K562 (cell line): ENCODE data around the gene LCNL1. TPM values are rescaled to one million over a fixed set of nuclear protein-coding genes. Genes with fewer than 3 reads are reported as not detected.

Experiments used
- ATAC-seq: fragments of 200-7000 bp; cut with Tn5 transposase; 3 replicates; pipeline ENCODE4 v1.9.1; 2020; ENCODE audit warnings: moderate library complexity
- BruUV-seq: library from RNA; stranded (reverse); fragments of 400-500 nt; replicated peaks from 2 replicates; lab custom pipeline; 2021; lab: Mats Ljungman, UMichigan
- CTCF ChIA-PET: fragments of 300-600 bp; formaldehyde crosslinking; extraction: SDS; loops from one replicate; lab custom pipeline; 2021; ENCODE audit warnings: low intra/inter-chr PET ratio; lab: Yijun Ruan, JAX
- POLR2A ChIA-PET: fragments of 300-600, 350-650 bp; sonication (Branson Sonifier 250); formaldehyde crosslinking; extraction: SDS; loops from one replicate; lab custom pipeline; 2021; ENCODE audit warnings: antibody characterized with exemption, inconsistent platforms; lab: Yijun Ruan, JAX
- DNase-seq, 4 experiments: peaks; one replicate each; pipeline versions ENCODE4 v3.0.0 to v3.0.0-alpha.2; 2011 to 2018; ENCODE audit warnings: low spot score in 3 of 4, mixed read lengths in 3 of 4; ENCODE audit errors: extremely low read depth in 1 of 4
- FAIRE-seq: peaks from 2 replicates; lab custom pipeline; 2011; peaks lifted over from hg19 to GRCh38; lab: Jason Lieb, UNC
- H2AFZ ChIP-seq: 2 replicates; pipeline ENCODE4 v1.6.0; 2011; ENCODE audit warnings: low read depth, low read length, control low read depth, inconsistent platforms
- H3K27ac ChIP-seq: fragments of 200-600 bp; 3 replicates; pipeline ENCODE4 v1.8.0; 2011; ENCODE audit warnings: low read depth, mild to moderate bottlenecking, control low read depth, inconsistent platforms, low read length, moderate library complexity, mixed read lengths; ENCODE audit errors: extremely low read depth
- H3K27me3 ChIP-seq, 2 experiments: fragments of 300-600 bp in 1 of 2; 2 replicates in 1 of 2; 3 replicates in 1 of 2; pipeline versions ENCODE4 v1.6.0 to v1.8.0; 2011; ENCODE audit warnings: inconsistent platforms in 2 of 2, low read length in 2 of 2, mild to moderate bottlenecking in 1 of 2, mixed read lengths in 1 of 2, moderate library complexity in 1 of 2; ENCODE audit not compliant: control insufficient read depth in 2 of 2, insufficient read depth in 2 of 2
- H3K36me3 ChIP-seq: fragments of 300-600 bp; 3 replicates; pipeline ENCODE4 v1.8.0; 2011; ENCODE audit warnings: mild to moderate bottlenecking, low read length, inconsistent platforms; ENCODE audit not compliant: control insufficient read depth, insufficient read depth
- H3K4me1 ChIP-seq, 2 experiments: fragments of 200-600 bp in 1 of 2; replicated peaks in 1 of 2; 2 replicates in 1 of 2; 3 replicates in 1 of 2; pipeline versions ENCODE4 v1.5.1 to v1.8.0; 2011; ENCODE audit warnings: inconsistent platforms in 2 of 2, low read length in 2 of 2, mild to moderate bottlenecking in 1 of 2, mixed read lengths in 1 of 2, moderate library complexity in 1 of 2; ENCODE audit not compliant: control insufficient read depth in 2 of 2, insufficient read depth in 2 of 2
- H3K4me2 ChIP-seq: 2 replicates; pipeline ENCODE4 v1.6.1; 2011; ENCODE audit warnings: low read length, control low read depth, inconsistent platforms, mixed read lengths; ENCODE audit not compliant: insufficient read depth
- H3K4me3 ChIP-seq: fragments of 200-600 bp; sonication (generic), shearing (Covaris generic); 2 replicates; pipeline ENCODE4 v1.5.1; 2016; ENCODE audit warnings: control low read depth, inconsistent platforms
- H3K79me2 ChIP-seq: fragments of 200-600 bp; 3 replicates; pipeline ENCODE4 v1.8.0; 2011; ENCODE audit warnings: low read length, inconsistent platforms; ENCODE audit not compliant: control insufficient read depth, insufficient read depth
- H3K9ac ChIP-seq, 2 experiments: 2 replicates each; pipeline versions ENCODE4 v1.6.0 to v1.6.1; 2011; ENCODE audit warnings: low read depth in 2 of 2, low read length in 2 of 2, control low read depth in 1 of 2, inconsistent platforms in 1 of 2, mild to moderate bottlenecking in 1 of 2, mixed read lengths in 1 of 2; ENCODE audit not compliant: insufficient read depth in 1 of 2
- H3K9me1 ChIP-seq: one replicate; pipeline ENCODE4 v1.6.0; 2011; ENCODE audit warnings: inconsistent platforms, mild to moderate bottlenecking, low read length, moderate library complexity; ENCODE audit not compliant: control insufficient read depth, insufficient read depth
- H3K9me3 ChIP-seq: replicated peaks from 2 replicates; pipeline ENCODE4 v1.5.1; 2011; ENCODE audit warnings: low read depth, low read length, inconsistent platforms; ENCODE audit not compliant: control insufficient read depth, insufficient read depth
- H4K20me1 ChIP-seq: replicated peaks from 2 replicates; pipeline ENCODE4 v1.6.1; 2011; ENCODE audit warnings: low read length, inconsistent platforms, mixed read lengths; ENCODE audit not compliant: control insufficient read depth, insufficient read depth
- ELF2 ChIP-seq: fragments of 250-450 bp; sonication (Bioruptor Pico); IDR thresholded peaks from 2 replicates; pipeline ENCODE4 v1.5.0; 2021; ENCODE audit warnings: mild to moderate bottlenecking
- ESRRB ChIP-seq: fragments of 250-450 bp; sonication (Bioruptor Pico); IDR thresholded peaks from 2 replicates; pipeline ENCODE4 v1.5.0; 2020; ENCODE audit warnings: mild to moderate bottlenecking, moderate library complexity, borderline replicate concordance
- FUS ChIP-seq: fragments of 200-400 bp; formaldehyde crosslinking; optimal IDR thresholded peaks from 2 replicates; pipeline ENCODE3; 2017; ENCODE audit warnings: low read depth, low read length
- KAT7 ChIP-seq: sonication (generic); formaldehyde crosslinking; IDR thresholded peaks from 2 replicates; pipeline ENCODE4 v1.8.0; 2022; ENCODE audit warnings: missing genetic modification reagents, mild to moderate bottlenecking, borderline replicate concordance
- NR3C1 ChIP-seq: sonication (generic); formaldehyde crosslinking; IDR thresholded peaks from 2 replicates; pipeline ENCODE4 v1.8.1; 2022; ENCODE audit warnings: missing genetic modification reagents
- POU5F1 ChIP-seq: fragments of 150-350 bp; IDR thresholded peaks from 2 replicates; pipeline ENCODE4 v1.6.1; 2014; ENCODE audit warnings: borderline replicate concordance, low read length, low read depth, mild to moderate bottlenecking; ENCODE audit not compliant: partially characterized antibody
- PTTG1 ChIP-seq: fragments of 450-650 bp; IDR thresholded peaks from 2 replicates; pipeline ENCODE4 v1.6.1; 2016; ENCODE audit warnings: low read depth, mild to moderate bottlenecking, missing genetic modification characterization, missing compliant biosample characterization
- RBM14 ChIP-seq: fragments of 200-400 bp; formaldehyde crosslinking; IDR thresholded peaks from 2 replicates; pipeline ENCODE4 v1.6.1; 2018; ENCODE audit warnings: low read depth, mild to moderate bottlenecking, low read length, moderate library complexity, borderline replicate concordance; ENCODE audit not compliant: insufficient read depth
- SIX5 ChIP-seq, 2 experiments: IDR thresholded peaks; 2 replicates each; pipeline ENCODE4 v1.6.1; 2011; ENCODE audit warnings: low read length in 2 of 2, borderline replicate concordance in 1 of 2, low read depth in 1 of 2, mild to moderate bottlenecking in 1 of 2, moderate library complexity in 1 of 2; ENCODE audit not compliant: insufficient read depth in 1 of 2
- TAL1 ChIP-seq: fragments of 450-650 bp; IDR thresholded peaks from 2 replicates; pipeline ENCODE4 v1.6.1; 2016; ENCODE audit warnings: mild to moderate bottlenecking
- TFAM ChIP-seq: fragments of 250-450 bp; sonication (Bioruptor Pico); conservative IDR thresholded peaks from 2 replicates; pipeline ENCODE4 v1.5.0; 2021; ENCODE audit warnings: mild to moderate bottlenecking, moderate library complexity
- ZKSCAN8 ChIP-seq: fragments of 200-800 bp; sonication (Bioruptor generic); IDR thresholded peaks from 2 replicates; pipeline ENCODE4 v1.6.1; 2016; ENCODE audit warnings: missing genetic modification characterization, missing compliant biosample characterization
- WGBS: fragments of 100-300 bp; shearing (Covaris generic); methylation state at CpG from one replicate; pipeline ENCODE4 v1.1.6; 2016; ENCODE audit warnings: low coverage, mixed read lengths; ENCODE audit not compliant: insufficient coverage; ENCODE audit errors: missing lambda C conversion rate; 5-methylcytosine and 5-hydroxymethylcytosine counted together
- in situ Hi-C: fragments of 300-500 bp; cut with MboI; formaldehyde crosslinking; loops from 4 replicates; pipeline ENCODE4 v1.15.0; 2018; ENCODE audit warnings: inconsistent platforms, mixed read lengths
- intact Hi-C: fragments of 100-400 bp; cut with micrococcal nuclease; formaldehyde crosslinking; loops from 2 replicates; pipeline ENCODE4 v1.14.2; 2022
- polyA plus RNA-seq, 8 experiments: library from polyadenylated mRNA; depleted of rRNA in 4 of 8; stranded (reverse) in 5 of 8; unstranded in 3 of 8; fragments of >200 nt; fragmentation: Nextera tagmentation in 2 of 8; fragmentation: Illumina TruSeq in 1 of 8; extraction: Ambion mirVana in 2 of 8; extraction: Trizol in 1 of 8; gene quantifications; 2 replicates each; pipeline versions ENCODE4 v1.2.1 to v1.2.3, GENCODE V29; 2011 to 2014; ENCODE audit warnings: inconsistent platforms in 1 of 8, missing spikeins in 1 of 8
- total RNA-seq, 7 experiments: library from RNA; depleted of rRNA in 6 of 7; stranded (reverse); fragments of >200 nt in 6 of 7; fragmentation: Illumina TruSeq in 2 of 7; extraction: Trizol in 2 of 7; gene quantifications; 2 replicates each; pipeline versions ENCODE4 v1.2.1 to v1.2.3, GENCODE V29; 2011 to 2021; ENCODE audit warnings: low replicate concordance in 1 of 7
- TF ChIP-seq, protein P1 (sequence below): fragments of 450-650 bp; formaldehyde crosslinking; IDR thresholded peaks from 2 replicates; pipeline ENCODE4 v1.4.0; 2020; ENCODE audit warnings: mild to moderate bottlenecking, moderate library complexity
- TF ChIP-seq, protein P2 (sequence below): fragments of 250-450 bp; sonication (Bioruptor Pico); IDR thresholded peaks from 2 replicates; pipeline ENCODE4 v1.4.0; 2020; ENCODE audit warnings: mild to moderate bottlenecking, moderate library complexity, borderline replicate concordance

LCNL1 gene
- total and polyA plus RNA-seq, 9 of the 15 experiments (the other 6 are each of a cell fraction or from before 2014, with no cell fraction given), result 0.04 to 0.16 (median 0.04) TPM; not detected in 4

DNA sequence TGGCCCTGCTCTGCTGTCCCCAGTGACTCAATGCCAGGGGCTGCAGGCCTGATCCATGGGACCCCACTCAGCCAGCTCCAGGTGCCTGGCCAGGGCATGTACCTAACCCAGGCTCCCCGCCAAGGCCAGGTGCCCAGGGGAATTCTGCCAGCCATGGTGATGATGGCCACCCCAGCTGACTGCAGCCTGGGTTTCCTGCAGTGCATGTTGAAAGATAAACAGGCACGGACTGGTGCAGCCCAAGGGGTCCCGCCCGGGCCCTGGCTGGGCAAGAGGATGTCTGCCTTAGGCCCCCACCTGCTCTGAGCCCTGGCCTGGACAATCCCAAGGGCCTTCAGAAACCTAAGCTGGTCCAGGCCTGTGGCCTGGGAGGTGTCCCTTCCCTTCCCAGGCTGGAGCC, 44.0 kb downstream of the LCNL1 start:
- Histone ChIP-seq H3K9me1 (no peaks in the 10 kb centered on the region), H3K9me3 (no peaks in the 10 kb centered on the region), H3K4me2 (no peak overlapping the region; the same call in 1 of the 2 replicates), H3K36me3 (no peaks in the 10 kb centered on the region), H4K20me1 (no peaks in the 10 kb centered on the region), H3K79me2 (peaks cover 3% of the 10 kb centered on the region; the same call in 1 of the 3 replicates), H3K27ac (no peak overlapping the region), H3K4me1 (peaks cover 13 to 94% of the 10 kb centered on the region in 2 experiments), H2AFZ (no peak overlapping the region), H3K9ac (peak overlapping the region in 1 of 2 experiments; percentile 86; a peak in 2 of 4 replicates), H3K27me3 (no peaks in the 10 kb centered on the region), H3K4me3 (no peak overlapping the region)
- intact Hi-C loops (no loop called here), in situ Hi-C loops (no loop called here)
- POLR2A ChIA-PET, result interaction anchor here (0.6 to 1.2 kb wide), 4 partner anchors 11 to 681 kb away, joined by 3 read pairs; partner anchors contain the start of gene NPDC1
- FAIRE-seq, result no peak
- no TSS peak for BruUV-seq
- no peak for ATAC-seq
- CTCF ChIA-PET, result no interaction called here
- DNase-seq, result no peak
- TF ChIP-seq PTTG1 (no peak), RBM14 (no peak), ZKSCAN8 (CRISPR knock-in tag) (no peak), TFAM (CRISPR knock-in tag) (no peak), KAT7 (CRISPR knock-in tag) (no peak), ELF2 (CRISPR knock-in tag) (no peak), NR3C1 (CRISPR knock-in tag) (no peak), POU5F1 (no peak), TAL1 (no peak), FUS (no peak), SIX5 (IDR thresholded peaks at IDR 0.05; ENCODE audit: borderline replicate concordance in 1 of 2, insufficient read depth in 1 of 2, low read depth in 1 of 2, low read length in 2 of 2) (no peak), ESRRB (CRISPR knock-in tag) (no peak)
- TF ChIP-seq, protein P1, sequence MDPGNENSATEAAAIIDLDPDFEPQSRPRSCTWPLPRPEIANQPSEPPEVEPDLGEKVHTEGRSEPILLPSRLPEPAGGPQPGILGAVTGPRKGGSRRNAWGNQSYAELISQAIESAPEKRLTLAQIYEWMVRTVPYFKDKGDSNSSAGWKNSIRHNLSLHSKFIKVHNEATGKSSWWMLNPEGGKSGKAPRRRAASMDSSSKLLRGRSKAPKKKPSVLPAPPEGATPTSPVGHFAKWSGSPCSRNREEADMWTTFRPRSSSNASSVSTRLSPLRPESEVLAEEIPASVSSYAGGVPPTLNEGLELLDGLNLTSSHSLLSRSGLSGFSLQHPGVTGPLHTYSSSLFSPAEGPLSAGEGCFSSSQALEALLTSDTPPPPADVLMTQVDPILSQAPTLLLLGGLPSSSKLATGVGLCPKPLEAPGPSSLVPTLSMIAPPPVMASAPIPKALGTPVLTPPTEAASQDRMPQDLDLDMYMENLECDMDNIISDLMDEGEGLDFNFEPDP (CRISPR knock-in tag), result no peak
- TF ChIP-seq, protein P2, sequence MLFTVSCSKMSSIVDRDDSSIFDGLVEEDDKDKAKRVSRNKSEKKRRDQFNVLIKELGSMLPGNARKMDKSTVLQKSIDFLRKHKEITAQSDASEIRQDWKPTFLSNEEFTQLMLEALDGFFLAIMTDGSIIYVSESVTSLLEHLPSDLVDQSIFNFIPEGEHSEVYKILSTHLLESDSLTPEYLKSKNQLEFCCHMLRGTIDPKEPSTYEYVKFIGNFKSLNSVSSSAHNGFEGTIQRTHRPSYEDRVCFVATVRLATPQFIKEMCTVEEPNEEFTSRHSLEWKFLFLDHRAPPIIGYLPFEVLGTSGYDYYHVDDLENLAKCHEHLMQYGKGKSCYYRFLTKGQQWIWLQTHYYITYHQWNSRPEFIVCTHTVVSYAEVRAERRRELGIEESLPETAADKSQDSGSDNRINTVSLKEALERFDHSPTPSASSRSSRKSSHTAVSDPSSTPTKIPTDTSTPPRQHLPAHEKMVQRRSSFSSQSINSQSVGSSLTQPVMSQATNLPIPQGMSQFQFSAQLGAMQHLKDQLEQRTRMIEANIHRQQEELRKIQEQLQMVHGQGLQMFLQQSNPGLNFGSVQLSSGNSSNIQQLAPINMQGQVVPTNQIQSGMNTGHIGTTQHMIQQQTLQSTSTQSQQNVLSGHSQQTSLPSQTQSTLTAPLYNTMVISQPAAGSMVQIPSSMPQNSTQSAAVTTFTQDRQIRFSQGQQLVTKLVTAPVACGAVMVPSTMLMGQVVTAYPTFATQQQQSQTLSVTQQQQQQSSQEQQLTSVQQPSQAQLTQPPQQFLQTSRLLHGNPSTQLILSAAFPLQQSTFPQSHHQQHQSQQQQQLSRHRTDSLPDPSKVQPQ (CRISPR knock-in tag), result no peak
- 63% methylated on average over 4 of the region's 4 CpGs for WGBS
